Retina (tissue), 1 donor: ENCODE results near the gene TNFAIP8L2.
"Not testable (repeated sequence)": the region's sequence is repeated elsewhere in the genome, so short reads cannot be mapped to it uniquely, and the experiment has no call there.

Source experiments
- DNase-seq: peaks from one replicate; pipeline ENCODE4 v3.0.0-alpha.2; 2016

Gene TNFAIP8L2

GRCh38 chr1:151146412-151147131 is 9.9 kb upstream of the TNFAIP8L2 start, which contains the start of gene SEMA6C:
Gene SEMA6C, minus strand, starts transcription at chr1:151146631. Its CDS starts 4,010 bp downstream, at chr1:151142621.
- DNase-seq, result peak; percentile 96

GRCh38 chr1:151147132-151147503 is 9.3 kb upstream of the TNFAIP8L2 start:
- no peak for DNase-seq

GRCh38 chr1:151147665-151148064 is 8.8 kb upstream of the TNFAIP8L2 start:
- DNase-seq, result no peak

DNA sequence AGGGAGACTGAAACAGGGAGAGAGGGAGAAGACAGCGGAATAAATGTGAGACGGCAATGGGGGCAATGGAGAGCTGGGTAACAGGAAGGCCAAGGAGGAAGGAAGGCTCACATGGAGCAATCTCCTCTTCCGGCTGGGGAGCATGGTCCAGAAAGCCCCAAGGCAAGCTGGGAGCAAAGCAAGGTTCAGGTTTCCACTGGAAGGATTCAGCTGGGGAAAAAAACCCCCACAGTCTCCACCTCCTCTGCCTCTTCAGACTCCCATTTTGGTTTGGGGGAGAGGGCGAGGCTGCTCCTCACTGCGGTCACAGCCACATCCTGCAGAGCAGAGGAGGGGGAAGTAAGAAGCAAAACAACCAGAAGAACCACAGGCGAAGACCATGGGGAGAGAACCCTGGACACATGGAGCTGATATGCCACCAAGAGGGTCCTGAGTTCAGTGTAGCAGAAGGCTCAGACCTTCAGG is 650 bp downstream of the TNFAIP8L2 start:
- no peak for DNase-seq

- DNase-seq, result no peak
Measured at GRCh38 chr1:151158326-151158725, 1.9 kb downstream of the TNFAIP8L2 start.

DNA sequence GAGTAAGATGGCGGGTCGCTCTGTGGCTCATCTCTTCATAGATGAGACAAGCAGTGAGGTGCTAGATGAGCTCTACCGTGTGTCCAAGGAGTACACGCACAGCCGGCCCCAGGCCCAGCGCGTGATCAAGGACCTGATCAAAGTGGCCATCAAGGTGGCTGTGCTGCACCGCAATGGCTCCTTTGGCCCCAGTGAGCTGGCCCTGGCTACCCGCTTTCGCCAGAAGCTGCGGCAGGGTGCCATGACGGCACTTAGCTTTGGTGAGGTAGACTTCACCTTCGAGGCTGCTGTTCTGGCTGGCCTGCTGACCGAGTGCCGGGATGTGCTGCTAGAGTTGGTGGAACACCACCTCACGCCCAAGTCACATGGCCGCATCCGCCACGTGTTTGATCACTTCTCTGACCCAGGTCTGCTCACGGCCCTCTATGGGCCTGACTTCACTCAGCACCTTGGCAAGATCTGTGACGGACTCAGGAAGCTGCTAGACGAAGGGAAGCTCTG is 2.4 kb downstream of the TNFAIP8L2 start:
- DNase-seq, result no peak

DNA sequence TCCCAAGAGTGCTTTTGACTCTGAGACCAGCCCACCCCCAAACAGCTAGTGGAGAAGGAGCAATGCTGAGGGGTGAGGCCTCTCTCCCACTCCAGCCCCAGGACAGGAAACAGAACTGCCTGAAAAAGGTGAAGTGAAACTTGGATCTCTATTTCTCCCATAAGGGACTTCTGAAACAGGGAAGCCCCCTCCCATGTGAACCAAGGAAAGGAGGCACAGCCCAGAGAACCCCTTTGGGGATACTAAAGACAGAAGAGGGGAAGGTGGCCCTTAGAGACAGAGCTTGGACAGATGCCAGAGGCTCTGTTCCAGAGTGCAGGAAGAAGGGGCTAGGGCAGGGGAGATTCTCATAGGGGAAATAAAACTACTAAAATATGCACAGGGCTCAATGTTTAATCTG is 2.9 kb downstream of the TNFAIP8L2 start:
- no peak for DNase-seq

DNA sequence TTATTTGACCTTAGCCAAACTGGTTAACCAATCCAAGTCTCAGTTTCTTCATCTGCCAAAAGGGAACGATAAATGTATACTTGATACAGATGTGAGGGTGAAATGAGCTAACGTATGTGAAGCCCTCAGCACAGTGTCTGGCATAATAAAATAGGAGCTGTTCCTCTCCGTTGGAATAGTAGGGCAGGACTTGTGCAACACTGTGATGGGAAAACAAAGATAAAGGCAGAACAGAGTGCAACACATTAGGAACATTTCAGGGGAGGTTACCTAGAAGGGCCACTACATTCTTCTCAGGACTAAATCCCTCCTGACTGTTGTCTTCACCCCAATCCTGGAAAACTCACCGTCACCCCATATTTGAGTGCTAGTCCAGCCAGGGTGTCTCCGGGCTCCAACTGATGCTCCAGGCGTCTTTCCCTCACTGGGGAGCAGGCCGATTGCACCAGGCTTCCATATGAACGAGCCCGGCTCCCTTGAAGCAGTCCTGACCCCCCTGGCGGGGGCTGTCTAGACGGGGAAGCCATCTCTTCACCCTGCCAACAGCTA is 8.4 kb downstream of the TNFAIP8L2 start:
- DNase-seq, result no peak

DNA sequence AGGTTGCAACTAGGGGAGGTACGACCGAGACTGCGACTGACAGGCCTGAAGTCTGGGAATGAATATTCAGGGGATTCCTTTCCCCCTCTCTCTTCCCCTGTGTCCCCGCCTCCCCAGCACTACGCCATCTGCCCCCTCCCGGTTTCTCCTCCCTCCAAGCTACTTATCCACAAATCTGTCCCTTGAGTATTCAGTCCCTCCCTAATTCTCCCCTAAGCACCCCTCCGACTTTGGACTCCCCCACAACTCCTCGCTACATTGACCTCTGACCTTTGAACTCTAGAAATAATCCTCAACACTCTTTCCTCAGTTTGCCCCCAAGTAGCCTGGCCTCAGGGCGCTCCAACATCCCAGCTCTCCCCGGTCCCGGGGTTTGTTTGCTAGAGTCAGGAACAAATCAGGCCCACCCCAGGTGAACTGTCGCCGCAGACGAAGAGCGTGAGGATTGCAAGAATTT is 8.9 kb downstream of the TNFAIP8L2 start:
- no peak for DNase-seq

GRCh38 chr1:151165738-151166504 is 9.5 kb downstream of the TNFAIP8L2 start, which contains the start of the genes LYSMD1 and SCNM1:
Gene LYSMD1, minus strand, starts transcription at chr1:151165902. Its CDS starts 644 bp downstream, at chr1:151165258.
Gene SCNM1, plus strand, starts transcription at chr1:151166144. Its CDS starts 9 bp downstream, at chr1:151166153.
- peak; percentile 96 for DNase-seq

DNA sequence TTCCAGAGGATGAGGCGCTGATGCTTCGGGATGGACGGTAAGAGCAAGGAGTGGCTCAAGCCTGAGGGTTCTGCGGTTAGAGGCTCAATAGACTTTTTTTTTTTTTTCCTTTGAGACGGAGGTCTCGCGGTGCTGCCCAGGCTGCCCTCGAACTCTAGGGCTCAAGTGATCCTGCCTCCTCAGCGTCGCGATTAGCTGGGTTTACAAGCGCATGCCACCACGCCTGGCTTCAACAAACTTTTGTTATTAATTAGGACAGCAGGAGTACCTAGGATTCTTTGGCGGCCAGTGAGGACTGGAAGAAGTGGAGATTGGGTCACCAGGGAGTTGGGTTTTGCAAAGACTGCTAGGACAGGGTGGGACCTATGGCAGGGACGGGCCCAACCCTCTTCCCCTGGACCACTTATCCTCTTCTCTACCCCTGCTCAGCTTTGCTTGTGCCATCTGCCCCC is 10.1 kb downstream of the TNFAIP8L2 start:
- DNase-seq, result no peak

DNA sequence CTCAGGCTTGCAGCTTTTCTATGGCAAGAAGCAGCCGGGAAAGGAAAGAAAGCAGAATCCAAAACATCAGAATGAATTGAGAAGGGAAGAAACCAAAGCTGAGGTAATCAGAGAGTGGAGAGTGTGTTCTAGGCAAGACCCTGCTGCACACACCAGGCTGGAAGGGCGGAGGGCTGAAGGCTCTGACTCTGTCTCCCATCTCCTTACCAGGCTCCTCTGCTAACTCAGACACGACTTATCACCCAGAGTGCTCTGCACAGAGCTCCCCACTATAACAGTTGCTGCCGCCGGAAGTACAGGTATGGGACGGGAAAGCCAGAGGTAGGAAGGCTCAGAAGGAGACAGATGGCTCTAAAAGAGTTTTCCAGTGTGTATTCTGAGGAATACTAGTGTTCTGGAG is 10.7 kb downstream of the TNFAIP8L2 start:
- DNase-seq, result no peak

DNA sequence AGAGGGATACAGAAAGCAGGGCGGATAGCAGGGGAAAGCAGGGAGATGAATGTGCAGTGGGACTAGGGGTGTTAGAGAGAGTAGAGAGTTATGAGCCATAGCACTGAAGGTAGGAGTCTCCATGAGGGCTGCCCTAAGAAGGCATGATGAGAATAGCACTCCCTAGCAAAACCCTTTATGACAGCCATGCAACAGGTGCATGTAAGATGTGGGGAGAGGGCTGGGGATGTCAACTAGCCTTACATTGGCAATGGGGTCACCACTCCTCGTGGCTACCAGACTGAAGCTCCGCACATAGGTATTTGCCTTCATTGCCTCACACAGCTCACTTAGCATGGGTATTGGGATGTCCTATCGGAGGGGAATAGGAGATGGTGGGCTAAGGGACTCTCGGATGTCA is 14.7 kb downstream of the TNFAIP8L2 start:
- DNase-seq, result no peak

GRCh38 chr1:151175041-151175741 is 18.7 kb downstream of the TNFAIP8L2 start:
- no peak for DNase-seq

- no peak for DNase-seq
Measured at GRCh38 chr1:151175863-151176262, 19.4 kb downstream of the TNFAIP8L2 start, which contains the start of gene TMOD4. Gene TMOD4, minus strand, starts transcription at chr1:151175981. Its CDS starts 1,106 bp downstream, at chr1:151174875.

DNA sequence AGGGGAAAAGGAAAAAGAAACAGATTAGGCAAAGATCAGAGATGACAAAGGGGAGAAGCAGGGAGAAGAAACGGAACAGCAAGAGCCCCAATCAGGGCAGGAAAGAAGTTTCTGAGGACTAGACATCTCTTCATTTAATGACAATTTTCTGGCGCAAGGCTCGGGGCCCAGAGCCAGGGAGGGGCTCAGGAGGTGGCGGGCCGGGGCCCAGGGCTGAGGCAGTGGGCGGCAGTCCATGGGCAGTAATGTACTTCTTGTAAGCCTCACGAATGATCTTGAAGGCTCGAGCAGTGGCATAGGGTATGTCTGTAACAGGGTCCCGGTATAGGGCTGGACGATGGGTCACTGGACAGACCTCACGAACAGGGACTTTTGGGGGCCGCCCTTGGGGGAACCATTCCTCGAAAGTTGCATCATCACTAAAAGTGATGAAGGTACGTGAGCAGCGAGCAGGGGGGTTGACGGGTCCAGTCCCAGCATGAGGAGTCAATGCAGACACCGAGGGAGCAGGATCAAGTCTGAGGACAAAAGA is 20.1 kb downstream of the TNFAIP8L2 start:
- no peak for DNase-seq

- DNase-seq, result no peak
Measured at GRCh38 chr1:151184211-151184610, 27.8 kb downstream of the TNFAIP8L2 start.

- no peak for DNase-seq
Measured at GRCh38 chr1:151187205-151187604, 30.8 kb downstream of the TNFAIP8L2 start.

GRCh38 chr1:151188667-151189066 is 32.2 kb downstream of the TNFAIP8L2 start:
- not testable (repeated sequence) for DNase-seq

DNA sequence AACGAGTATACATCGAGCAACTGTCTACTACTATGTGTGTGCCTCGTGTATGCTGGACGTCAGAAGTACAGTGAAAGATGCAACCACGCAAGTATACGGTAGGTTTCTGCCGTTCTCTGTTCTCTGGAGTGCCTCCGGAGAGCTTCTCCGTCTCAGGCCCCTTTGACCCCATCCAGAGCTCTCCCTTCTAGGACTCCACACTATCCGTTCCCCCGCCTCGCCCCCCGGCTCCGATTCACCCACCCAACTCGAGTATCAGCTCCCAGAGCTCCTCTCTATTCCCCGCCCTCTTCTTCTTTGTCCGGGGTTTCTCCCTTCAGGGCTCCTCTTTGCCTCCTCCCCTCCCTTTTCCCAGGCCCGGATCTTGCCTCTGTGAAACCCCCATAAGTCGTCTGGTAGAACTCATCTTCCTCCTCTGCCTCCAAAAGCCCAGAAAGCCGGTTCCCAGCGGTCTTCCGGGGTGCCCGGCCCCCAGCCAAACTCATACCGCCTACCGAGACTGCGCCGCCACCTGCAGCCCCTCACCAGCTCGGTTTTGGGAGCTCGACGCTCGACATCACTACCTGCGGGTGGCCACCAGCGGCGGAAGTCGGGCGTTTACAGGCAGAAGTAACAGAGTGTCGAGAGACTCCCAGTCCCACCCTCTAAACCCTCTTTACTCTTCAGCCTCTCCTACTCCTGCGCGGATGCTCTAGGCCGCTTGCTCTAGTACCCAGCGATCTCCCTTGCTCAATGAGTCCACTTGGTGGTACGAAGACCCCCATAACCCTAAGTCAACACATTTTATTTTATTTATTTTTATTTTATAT is 33.4 kb downstream of the TNFAIP8L2 start, which contains the start of gene VPS72:
VPS72 (minus strand) TSS at position 561 of the 809 bp plus-strand sequence; CDS start at position 485, 76 bp downstream.
- peak; percentile 96 for DNase-seq

GRCh38 chr1:151192047-151192446 is 35.6 kb downstream of the TNFAIP8L2 start:
- DNase-seq, result no peak
